Measurements from ENCODE around the gene DDX49.

DNA sequence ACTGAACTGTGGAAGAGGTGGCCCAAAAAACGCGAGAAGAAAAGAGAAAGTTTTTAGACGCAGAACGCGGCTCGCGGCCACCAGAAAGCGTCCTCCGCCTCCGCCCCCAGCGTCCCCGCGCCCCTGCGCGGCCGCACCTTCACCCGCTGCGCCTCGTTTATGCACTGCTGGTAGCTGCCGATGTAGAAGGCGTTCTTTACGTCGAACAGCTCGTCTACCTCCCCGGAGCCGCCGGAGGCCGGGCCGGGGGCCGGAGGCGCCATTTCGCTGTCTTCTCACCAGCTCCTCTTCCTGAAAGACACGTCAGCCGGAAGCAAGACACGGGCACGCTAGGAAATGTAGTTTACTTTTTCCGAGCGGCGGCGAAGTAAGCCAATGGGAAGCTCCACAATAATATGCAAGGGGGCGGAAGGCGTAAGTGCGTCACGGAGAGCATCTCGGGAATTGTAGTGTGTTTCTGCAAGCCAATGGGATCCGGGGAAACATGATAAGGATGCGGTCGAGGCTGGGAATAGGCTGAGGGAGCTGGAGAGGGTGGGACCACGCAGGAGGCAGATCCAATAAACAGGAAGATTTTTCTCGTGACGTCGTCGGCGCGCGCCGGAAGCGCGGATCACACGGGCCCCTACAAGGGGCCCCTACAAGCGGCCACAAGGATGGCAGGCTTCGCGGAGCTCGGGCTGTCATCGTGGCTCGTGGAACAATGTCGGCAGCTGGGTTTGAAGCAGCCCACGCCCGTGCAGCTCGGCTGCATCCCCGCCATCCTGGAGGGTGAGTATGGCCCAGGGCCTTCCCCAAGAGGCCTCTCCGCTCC is at the start of gene DDX49, which contains the start of gene COPE:
- TF ChIP-seq ZMAT4 (CRISPR knock-in tag; IDR thresholded peaks at IDR 0.05) (no peak), ZNF423 (CRISPR knock-in tag; IDR thresholded peaks at IDR 0.05) (no peak)

Measured in WTC11 (cell line).